GM12878 (cell line): ENCODE measurements around the gene MFNG. TPM values are rescaled to one million over a fixed set of nuclear protein-coding genes. Genes with fewer than 3 reads are reported as not detected.

Experiments
- ATAC-seq: fragments of 200-7000 bp; cut with Tn5 transposase; 3 replicates; pipeline ENCODE4 v1.9.1; 2020; ENCODE audit warnings: mild to moderate bottlenecking, moderate library complexity
- BruUV-seq: library from RNA; stranded (reverse); fragments of 400-500 nt; replicated peaks from 2 replicates; lab custom pipeline; 2021; lab: Mats Ljungman, UMichigan
- CTCF ChIA-PET: fragments of 300-600 bp; sonication (Branson Sonifier 250); formaldehyde crosslinking; extraction: SDS; loops from one replicate; lab custom pipeline; 2021; ENCODE audit warnings: inconsistent platforms; lab: Yijun Ruan, JAX
- POLR2A ChIA-PET: fragments of 350-600 bp; formaldehyde crosslinking; extraction: SDS; loops from one replicate; lab custom pipeline; 2021; ENCODE audit warnings: inconsistent platforms; lab: Charles Lee
- RAD21 ChIA-PET: fragments of 300-600 bp; sonication (Branson Sonifier 250); formaldehyde crosslinking; loops from one replicate; lab custom pipeline; 2023; ENCODE audit warnings: antibody characterized with exemption; ENCODE audit not compliant: unreplicated experiment; lab: Charles Lee
- SMC1A ChIA-PET: fragments of 300-600 bp; sonication (Branson Sonifier 250); formaldehyde crosslinking; loops from one replicate; lab custom pipeline; 2023; ENCODE audit not compliant: unreplicated experiment, uncharacterized antibody; lab: Charles Lee
- DNase-seq: peaks from one replicate; pipeline ENCODE4 v3.0.0-alpha.2; 2011; ENCODE audit warnings: low read depth, low spot score
- FAIRE-seq: peaks from 3 replicates; lab custom pipeline; 2011; peaks lifted over from hg19 to GRCh38; lab: Jason Lieb, UNC
- H2AFZ ChIP-seq: 2 replicates; pipeline ENCODE4 v1.6.0; 2011; ENCODE audit warnings: low read depth, low read length, control low read depth; ENCODE audit not compliant: control insufficient read depth
- H3K27ac ChIP-seq: 2 replicates; pipeline ENCODE4 v1.5.1; 2011; ENCODE audit warnings: control low read depth; ENCODE audit not compliant: control insufficient read depth, insufficient read depth
- H3K27me3 ChIP-seq, 2 experiments: replicated peaks in 1 of 2; 2 replicates each; pipeline versions ENCODE4 v1.6.0 to v1.6.1; 2011; ENCODE audit warnings: low read length in 1 of 2; ENCODE audit not compliant: control insufficient read depth in 2 of 2, insufficient read depth in 2 of 2
- H3K36me3 ChIP-seq, 2 experiments: 2 replicates each; pipeline ENCODE4 v1.5.1; 2011; ENCODE audit warnings: low read length in 1 of 2; ENCODE audit not compliant: control insufficient read depth in 2 of 2, insufficient read depth in 2 of 2
- H3K4me1 ChIP-seq: 2 replicates; pipeline ENCODE4 v1.6.1; 2011; ENCODE audit warnings: mild to moderate bottlenecking, low read length, moderate library complexity, mixed read lengths; ENCODE audit not compliant: control insufficient read depth, insufficient read depth
- H3K4me2 ChIP-seq: 2 replicates; pipeline ENCODE4 v1.6.0; 2011; ENCODE audit warnings: control low read depth; ENCODE audit not compliant: control insufficient read depth, insufficient read depth
- H3K4me3 ChIP-seq: fragments of 200-600 bp; sonication (generic); 2 replicates; pipeline ENCODE4 v1.5.1; 2016
- H3K79me2 ChIP-seq: 2 replicates; pipeline ENCODE4 v1.6.0; 2011; ENCODE audit warnings: low read length; ENCODE audit not compliant: control insufficient read depth, insufficient read depth
- H3K9ac ChIP-seq: 2 replicates; pipeline ENCODE4 v1.8.0; 2011; ENCODE audit warnings: low read length, control low read depth, mixed read lengths; ENCODE audit not compliant: control insufficient read depth, insufficient read depth
- H3K9me3 ChIP-seq: replicated peaks from 3 replicates; pipeline ENCODE4 v1.5.1; 2011; ENCODE audit warnings: mild to moderate bottlenecking, low read length; ENCODE audit not compliant: control insufficient read depth, insufficient read depth
- H4K20me1 ChIP-seq: 2 replicates; pipeline ENCODE4 v1.6.0; 2011; ENCODE audit not compliant: control insufficient read depth, insufficient read depth
- BMI1 ChIP-seq: fragments of 450-650 bp; IDR thresholded peaks from 2 replicates; pipeline ENCODE4 v1.6.1; 2016; ENCODE audit warnings: mild to moderate bottlenecking, moderate library complexity, borderline replicate concordance
- EP300 ChIP-seq, 2 experiments: fragments of 150-350 bp in 1 of 2; IDR thresholded peaks; 2 replicates each; pipeline ENCODE4 v1.6.1; 2011 to 2012; ENCODE audit warnings: low read depth in 2 of 2, low read length in 2 of 2, borderline replicate concordance in 1 of 2, improper control_type of control experiment in 1 of 2, inconsistent platforms in 1 of 2; ENCODE audit not compliant: control insufficient read depth in 1 of 2
- ETV6 ChIP-seq, 2 experiments: fragments of 450-650 bp in 1 of 2; IDR thresholded peaks in 1 of 2; conservative IDR thresholded peaks in 1 of 2; 2 replicates each; pipeline ENCODE4 v1.6.1; 2014; ENCODE audit warnings: antibody characterized with exemption in 1 of 2, borderline replicate concordance in 1 of 2, low read depth in 1 of 2, mild to moderate bottlenecking in 1 of 2, moderate library complexity in 1 of 2
- RCOR1 ChIP-seq: conservative IDR thresholded peaks from 2 replicates; pipeline ENCODE4 v1.6.1; 2012; ENCODE audit warnings: low read depth, low read length, improper control_type of control experiment
- STAT1 ChIP-seq: fragments of 450-650 bp; conservative IDR thresholded peaks from 2 replicates; pipeline ENCODE4 v1.6.1; 2014; ENCODE audit warnings: antibody characterized with exemption, mild to moderate bottlenecking
- WRNIP1 ChIP-seq: IDR thresholded peaks from 2 replicates; pipeline ENCODE4 v1.6.1; 2011; ENCODE audit warnings: low read depth, low read length, improper control_type of control experiment, borderline replicate concordance
- WGBS: methylation state at CpG from one replicate; pipeline ENCODE4 v1.1.6; 2016; ENCODE audit warnings: low lambda C conversion rate; ENCODE audit not compliant: insufficient replicate concordance, insufficient coverage; ENCODE audit errors: missing lambda C conversion rate; 5-methylcytosine and 5-hydroxymethylcytosine counted together
- in situ Hi-C: fragments of 300-500 bp; cut with MboI; formaldehyde crosslinking; loops from 9 replicates; pipeline ENCODE4 v1.14.3; 2018; ENCODE audit warnings: mixed read lengths
- intact Hi-C: fragments of 100-400 bp; cut with micrococcal nuclease; formaldehyde crosslinking; loops from one replicate; pipeline ENCODE4 v1.14.2; 2022; ENCODE audit not compliant: unreplicated experiment
- polyA plus RNA-seq, 11 experiments: library from polyadenylated mRNA; depleted of rRNA in 4 of 11; unstranded in 6 of 11; stranded (reverse) in 5 of 11; fragments of >200 nt; fragmentation: Nextera tagmentation in 4 of 11; fragmentation: Illumina TruSeq in 1 of 11; extraction: Ambion mirVana in 4 of 11; extraction: Trizol in 1 of 11; gene quantifications; 1 replicate in 1 of 11; 2 replicates in 10 of 11; pipeline versions ENCODE4 v1.2.1 to v1.2.3, GENCODE V29; 2011 to 2016; ENCODE audit warnings: inconsistent platforms in 2 of 11, missing spikeins in 2 of 11, low read depth in 1 of 11
- total RNA-seq, 4 experiments: library from RNA; depleted of rRNA in 3 of 4; stranded (reverse); fragments of >200 nt in 3 of 4; fragmentation: Illumina TruSeq in 1 of 4; extraction: Trizol in 1 of 4; gene quantifications; 2 replicates each; pipeline versions ENCODE4 v1.2.1 to v1.2.3, GENCODE V29; 2013 to 2021

The MFNG gene
- total and polyA plus RNA-seq, 10 of the 15 experiments (the other 5 are each of a cell fraction or from before 2014, with no cell fraction given), result 11.5 to 117 (median 68.5) TPM

DNA sequence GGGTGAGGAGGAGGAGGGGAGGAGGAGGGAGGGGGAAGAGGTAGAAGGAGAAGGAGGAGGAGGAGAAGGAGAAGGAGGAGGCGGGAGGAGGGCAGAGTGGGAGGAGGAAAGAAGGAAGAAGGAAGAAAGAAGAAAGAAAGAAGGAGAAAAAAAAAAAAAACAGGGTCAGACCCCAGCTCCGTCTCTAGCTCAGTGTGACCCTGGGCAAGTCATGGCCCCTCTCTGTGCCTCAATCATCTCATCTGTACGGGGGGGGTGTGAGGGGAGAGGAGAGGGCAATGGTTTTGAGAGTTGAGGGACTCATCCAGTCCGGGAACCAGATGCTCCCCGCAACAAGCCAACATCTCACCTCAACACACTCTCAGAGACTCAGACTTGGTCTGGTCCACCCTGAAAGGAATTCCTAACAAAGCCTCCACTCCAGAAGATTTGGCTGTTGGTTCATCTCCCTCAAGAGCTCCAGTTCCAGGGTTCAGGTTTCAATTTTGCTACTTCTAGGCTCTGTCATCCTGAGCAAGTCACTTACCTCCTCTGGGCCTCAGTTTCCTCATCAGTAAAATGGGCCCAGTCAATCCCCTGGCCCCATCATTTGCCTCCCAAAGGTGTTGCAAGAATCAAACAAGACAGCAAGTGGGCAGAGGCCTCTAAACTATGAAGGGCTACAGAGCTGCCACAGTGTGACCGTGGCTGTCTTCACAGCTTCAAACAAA lies 25.4 kb upstream of the MFNG start:
- Histone ChIP-seq H3K36me3 (no peaks in the 10 kb centered on the region), H3K79me2 (no peaks in the 10 kb centered on the region), H3K27me3 (no peaks in the 10 kb centered on the region), H3K27ac (no peak overlapping the region), H3K9ac (no peak overlapping the region), H2AFZ (no peak overlapping the region), H3K9me3 (no peaks in the 10 kb centered on the region), H4K20me1 (no peaks in the 10 kb centered on the region), H3K4me1 (no peaks in the 10 kb centered on the region), H3K4me2 (no peak overlapping the region), H3K4me3 (no peak overlapping the region)
- TF ChIP-seq RCOR1, result no peak
- TF ChIP-seq BMI1, result no peak
- no peak for TF ChIP-seq ETV6 (conservative IDR thresholded peaks at IDR 0.05 in 1 of 2, IDR thresholded peaks at IDR 0.05 in 1 of 2; ENCODE audit: borderline replicate concordance in 1 of 2, low read depth in 1 of 2)
- no peak for TF ChIP-seq WRNIP1
- no peak for TF ChIP-seq EP300 (IDR thresholded peaks at IDR 0.05; ENCODE audit: borderline replicate concordance in 1 of 2, control insufficient read depth in 1 of 2, low read depth in 2 of 2, low read length in 2 of 2)
- no peak for TF ChIP-seq STAT1
- no peak; the same call in 2 of the 3 replicates for ATAC-seq
- ChIA-PET CTCF (interaction anchor here (0.6 to 1.4 kb wide), 2 partner anchors 55 to 61 kb away, joined by 3 to 5 read pairs; no protein-coding TSS in a partner anchor), SMC1A (interaction anchor here (0.7 kb wide), 1 partner anchor 364 kb away, joined by 4 read pairs; no protein-coding TSS in a partner anchor), POLR2A (no interaction called here), RAD21 (no interaction called here)
- no peak for FAIRE-seq
- DNase-seq, result no peak
- 15% methylated on average over 4 of the region's 6 CpGs for WGBS
- BruUV-seq, result no TSS peak
- in situ Hi-C loops, result no loop called here
- intact Hi-C loops, result no loop called here
